Activated T-helper 2 cell treated with anti-CD3 and anti-CD28 coated beads, Interferon-gamma antibody, Interleukin-2, Interleukin-4, amounts not matched to agents 10 μg/mL and 5 μg/mL and 100 μg/mL, durations not matched to agents 14 hours and 24 hours and 36 hours (primary cell): ENCODE data around the gene C1QTNF7. TPM values are rescaled to one million over a fixed set of nuclear protein-coding genes. Genes with fewer than 3 reads are reported as not detected.

Experiments used
- total RNA-seq: library from RNA; stranded (reverse); gene quantifications from 2 replicates; pipeline ENCODE4 v1.2.3, GENCODE V29; 2022

Gene C1QTNF7
- total RNA-seq, 1 donor from 2014 or later, result not detected

Other genes with a start within 250 kb of the C1QTNF7 start
- gene CC2D2A, start 41.8 kb downstream of the C1QTNF7 start, total RNA-seq, result not detected in 2 replicates
- 28.9 and 30.3 TPM in 2 replicates for gene FBXL5, start 227.3 kb downstream of the C1QTNF7 start, total RNA-seq